Stimulated activated CD4-positive, alpha-beta T cell treated with anti-CD3 and anti-CD28 coated beads, Interleukin-4, amount 100 ng/mL, for 4 hours (primary cell): ENCODE data around the gene VEGFA.

Source experiments
- DNase-seq, 2 experiments: peaks; one replicate each; pipeline ENCODE4 v3.0.0-alpha.2; 2020

VEGFA gene

GRCh38 chr6:43773980-43774775 is 4.2 kb downstream of the VEGFA start:
- no peak for DNase-seq

- peak; percentile 45 to 60 for DNase-seq
These were observed 4.9 kb downstream of the VEGFA start for GRCh38 chr6:43774776-43775534.

- no peak for DNase-seq
These were observed 5.5 kb downstream of the VEGFA start for GRCh38 chr6:43775535-43775885.

GRCh38 chr6:43776115-43776798 is 6.2 kb downstream of the VEGFA start:
- no peak for DNase-seq

- no peak for DNase-seq
These were observed 7.1 kb downstream of the VEGFA start for GRCh38 chr6:43776799-43777776.

- no peak for DNase-seq
These were observed 8.3 kb downstream of the VEGFA start for GRCh38 chr6:43778131-43778855.

- no peak for DNase-seq
These were observed 9.2 kb downstream of the VEGFA start for GRCh38 chr6:43778976-43779851.

GRCh38 chr6:43779852-43780236 is 9.8 kb downstream of the VEGFA start:
- DNase-seq = no peak

- no peak for DNase-seq
These were observed 10.3 kb downstream of the VEGFA start for GRCh38 chr6:43780293-43780692.

- no peak for DNase-seq
These were observed 11.2 kb downstream of the VEGFA start for GRCh38 chr6:43780941-43781928.

GRCh38 chr6:43781941-43782704 is 12.1 kb downstream of the VEGFA start:
- DNase-seq = no peak

GRCh38 chr6:43782764-43783513 is 12.9 kb downstream of the VEGFA start:
- no peak for DNase-seq

- DNase-seq = no peak
These were observed 14.2 kb downstream of the VEGFA start for GRCh38 chr6:43784049-43784855.

- no peak for DNase-seq
These were observed 15.3 kb downstream of the VEGFA start for GRCh38 chr6:43785220-43785752.

- no peak for DNase-seq
These were observed 15.9 kb downstream of the VEGFA start for GRCh38 chr6:43785904-43786303.

GRCh38 chr6:43786664-43787329 is 16.8 kb downstream of the VEGFA start:
- DNase-seq = no peak
